Panc1 (cell line): ENCODE measurements around the gene GAMT. TPM values are rescaled to one million over a fixed set of nuclear protein-coding genes. Genes with fewer than 3 reads are reported as not detected.

Source experiments
- ATAC-seq: fragments of 200-7000 bp; cut with Tn5 transposase; 2 replicates; pipeline ENCODE4 v1.9.1; 2020; ENCODE audit warnings: mild to moderate bottlenecking, moderate library complexity
- BruUV-seq: library from RNA; stranded (reverse); fragments of 400-500 nt; replicated peaks from 2 replicates; lab custom pipeline; 2021; lab: Mats Ljungman, UMichigan
- CTCF ChIA-PET: fragments of 300-600 bp; sonication (Branson Sonifier 250); formaldehyde crosslinking; loops from one replicate; lab custom pipeline; 2022; ENCODE audit warnings: antibody characterized with exemption; lab: Charles Lee
- POLR2A ChIA-PET: fragments of 300-600 bp; sonication (Branson Sonifier 250); formaldehyde crosslinking; loops from one replicate; lab custom pipeline; 2022; ENCODE audit warnings: antibody characterized with exemption; lab: Charles Lee
- DNase-seq: peaks from one replicate; pipeline ENCODE4 v3.0.0-alpha.2; 2010; ENCODE audit warnings: low read depth, low spot score
- H3K27ac ChIP-seq: 2 replicates; pipeline ENCODE4 v1.5.1; 2011; ENCODE audit warnings: mild to moderate bottlenecking, low read length, inconsistent platforms
- H3K27me3 ChIP-seq: fragments of 200-500 bp; sonication (Bioruptor generic); 2 replicates; pipeline ENCODE4 v1.6.0; 2014; ENCODE audit warnings: low read length, inconsistent platforms; ENCODE audit not compliant: control insufficient read depth, insufficient read depth
- H3K36me3 ChIP-seq: fragments of 200-500 bp; sonication (Bioruptor generic); 2 replicates; pipeline ENCODE4 v1.5.1; 2014; ENCODE audit warnings: inconsistent platforms, mild to moderate bottlenecking, low read length, moderate library complexity; ENCODE audit not compliant: control insufficient read depth, insufficient read depth
- H3K4me1 ChIP-seq: 2 replicates; pipeline ENCODE4 v1.5.1; 2011; ENCODE audit warnings: inconsistent platforms, mild to moderate bottlenecking, low read length, moderate library complexity; ENCODE audit not compliant: control insufficient read depth, insufficient read depth
- H3K4me3 ChIP-seq, 2 experiments: 2 replicates each; pipeline ENCODE4 v1.5.1; 2011 to 2012; ENCODE audit warnings: low read depth in 2 of 2, low read length in 2 of 2, mild to moderate bottlenecking in 2 of 2, inconsistent platforms in 1 of 2, moderate library complexity in 1 of 2
- H3K9me3 ChIP-seq: fragments of 200-500 bp; sonication (Bioruptor generic); 2 replicates; pipeline ENCODE4 v1.5.1; 2014; ENCODE audit warnings: low read depth, mild to moderate bottlenecking, inconsistent platforms, low read length, moderate library complexity; ENCODE audit not compliant: control insufficient read depth, insufficient read depth
- CTCF ChIP-seq: fragments of 450-650 bp; IDR thresholded peaks from 2 replicates; pipeline ENCODE4 v1.5.1; 2017; ENCODE audit warnings: mild to moderate bottlenecking
- POLR2AphosphoS5 ChIP-seq: IDR thresholded peaks from 2 replicates; pipeline ENCODE4 v1.6.1; 2012; ENCODE audit warnings: mild to moderate bottlenecking, low read depth, low read length, moderate library complexity
- REST ChIP-seq, 2 experiments: IDR thresholded peaks; 2 replicates each; pipeline ENCODE4 v1.6.1; 2011 to 2012; ENCODE audit warnings: low read depth in 2 of 2, control low read depth in 1 of 2, low read length in 1 of 2, mild to moderate bottlenecking in 1 of 2, moderate library complexity in 1 of 2; ENCODE audit not compliant: insufficient read depth in 1 of 2
- SIN3A ChIP-seq: IDR thresholded peaks from 2 replicates; pipeline ENCODE4 v1.6.1; 2012; ENCODE audit warnings: low read depth, mild to moderate bottlenecking, low read length, moderate library complexity, borderline replicate concordance; ENCODE audit not compliant: insufficient read depth
- TCF7L2 ChIP-seq: IDR thresholded peaks from 2 replicates; pipeline ENCODE4 v1.6.1; 2011; ENCODE audit warnings: mild to moderate bottlenecking, low read depth, low read length, inconsistent platforms
- in situ Hi-C: cut with HindIII; loops from 2 replicates; pipeline ENCODE4 v1.10.0; 2016; ENCODE audit warnings: low sequenced_read_pairs, low pct_unique_long_range_greater_than_20kb
- intact Hi-C: fragments of 100-400 bp; cut with micrococcal nuclease; formaldehyde crosslinking; loops from one replicate; pipeline ENCODE4 v1.10.0; 2022; ENCODE audit not compliant: unreplicated experiment
- total RNA-seq: library from RNA; stranded (reverse); gene quantifications from one replicate; pipeline ENCODE4 v1.2.1, GENCODE V29; 2021; ENCODE audit not compliant: unreplicated experiment

The GAMT gene
- total RNA-seq, 1 experiment from 2014 or later, result 21.2 TPM

DNA sequence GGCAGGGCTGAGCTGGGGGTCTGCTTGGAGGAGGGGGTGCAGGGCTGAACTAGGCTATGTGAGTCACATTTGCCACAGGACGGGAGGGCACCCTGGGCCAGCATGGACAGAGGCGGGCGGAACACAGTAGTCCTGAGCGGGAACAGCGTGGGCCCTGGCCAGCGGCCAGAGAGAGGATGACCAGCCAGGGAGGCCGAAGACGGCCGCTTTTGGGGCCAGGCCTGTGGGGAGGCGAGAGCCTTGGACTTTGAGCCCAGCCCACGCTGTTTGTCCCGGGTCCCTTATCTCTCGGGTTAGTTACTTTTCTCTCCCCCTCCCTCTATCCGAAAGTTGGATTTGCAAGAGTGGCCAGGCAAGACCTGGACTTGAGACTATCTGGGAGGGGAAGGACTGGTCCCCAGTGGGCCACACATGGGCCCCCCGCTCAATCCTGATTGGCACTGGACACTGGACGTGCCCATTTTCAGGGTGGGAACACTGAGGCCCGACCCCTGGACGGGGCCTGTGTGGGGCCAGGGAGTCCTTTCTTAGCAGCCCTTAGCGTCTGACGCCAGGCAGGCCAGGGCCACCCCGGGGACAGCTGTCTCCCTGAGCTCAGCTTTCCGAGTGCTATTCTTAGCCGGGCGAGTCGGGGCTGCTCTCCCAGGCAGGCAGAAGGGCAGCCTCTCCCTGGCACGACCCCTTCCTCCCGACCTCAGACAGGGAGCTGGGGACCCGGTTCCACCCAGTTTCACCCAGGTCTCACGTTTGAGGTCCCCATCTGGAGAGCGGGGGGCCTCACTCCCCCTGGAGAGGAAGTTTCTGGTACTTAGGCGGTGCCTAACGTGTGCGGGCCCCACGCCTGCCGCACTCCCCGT is 833 bp downstream of the GAMT start:
- POLR2A ChIA-PET, result no interaction called here
- ATAC-seq (peak; percentile 50), DNase-seq (no peak)
- TF ChIP-seq POLR2AphosphoS5, result no peak
- no peak for TF ChIP-seq CTCF
- TF ChIP-seq REST (IDR thresholded peaks at IDR 0.05; ENCODE audit: insufficient read depth in 1 of 2, low read depth in 2 of 2, low read length in 1 of 2), result no peak
- no peak for TF ChIP-seq TCF7L2
- TF ChIP-seq SIN3A, result no peak; the same call in 1 of the 2 replicates
- in situ Hi-C loops, result no loop called here
- CTCF ChIA-PET, result no interaction called here
- H3K27ac ChIP-seq, result peak overlapping the region; percentile 54
- H3K36me3 ChIP-seq, result peaks cover 6% of the 10 kb centered on the region; the same call in 1 of the 2 replicates
- H3K9me3 ChIP-seq, result no peaks in the 10 kb centered on the region
- H3K27me3 ChIP-seq, result no peaks in the 10 kb centered on the region
- intact Hi-C loops, result no loop called here
- peak overlapping the region; percentile 54 to 57 for H3K4me3 ChIP-seq
- peaks cover 18% of the 10 kb centered on the region for H3K4me1 ChIP-seq
- no TSS peak for BruUV-seq

- ATAC-seq (no peak), DNase-seq (no peak)
- in situ Hi-C loops, result no loop called here
- Histone ChIP-seq H3K4me1 (peaks cover 18% of the 10 kb centered on the region), H3K4me3 (no peak overlapping the region), H3K27ac (no peak overlapping the region), H3K9me3 (no peaks in the 10 kb centered on the region), H3K27me3 (no peaks in the 10 kb centered on the region), H3K36me3 (peaks cover 6% of the 10 kb centered on the region; the same call in 1 of the 2 replicates)
- ChIA-PET POLR2A (no interaction called here), CTCF (no interaction called here)
- no TSS peak for BruUV-seq
- no peak for TF ChIP-seq TCF7L2
- TF ChIP-seq SIN3A, result no peak
- intact Hi-C loops, result no loop called here
Observed at GRCh38 chr19:1399745-1400144, 1.6 kb downstream of the GAMT start.

- H3K36me3 ChIP-seq, result peaks cover 6% of the 10 kb centered on the region; the same call in 1 of the 2 replicates
- no peak overlapping the region for H3K4me3 ChIP-seq
- H3K9me3 ChIP-seq, result no peaks in the 10 kb centered on the region
- no peak overlapping the region for H3K27ac ChIP-seq
- peaks cover 18% of the 10 kb centered on the region for H3K4me1 ChIP-seq
- ATAC-seq (no peak), DNase-seq (no peak)
- POLR2A ChIA-PET, result no interaction called here
- CTCF ChIA-PET, result no interaction called here
- H3K27me3 ChIP-seq, result no peaks in the 10 kb centered on the region
- no peak for TF ChIP-seq TCF7L2
- no peak for TF ChIP-seq POLR2AphosphoS5
- TF ChIP-seq REST (IDR thresholded peaks at IDR 0.05; ENCODE audit: insufficient read depth in 1 of 2, low read depth in 2 of 2, low read length in 1 of 2), result no peak
- no peak for TF ChIP-seq SIN3A
- no peak for TF ChIP-seq CTCF
- BruUV-seq, result no TSS peak
- in situ Hi-C loops (no loop called here), intact Hi-C loops (no loop called here)
Observed at GRCh38 chr19:1399079-1399478, 2.3 kb downstream of the GAMT start.
